Suprapubic skin (tissue), 4 donors: ENCODE results near the gene NRTN. TPM values are rescaled to one million over a fixed set of nuclear protein-coding genes. Genes with fewer than 3 reads are reported as not detected.
A peak's percentile ranks its signal among the peaks of the same experiment; 100 is the strongest.

Experiments
- DNase-seq, 2 donors: peaks; one replicate each; pipeline ENCODE4 v3.0.0-alpha.2; 2019; ENCODE audit warnings: low spot score in 2 of 2
- H3K27ac ChIP-seq: fragments of 200-600 bp; sonication (generic); one replicate; pipeline ENCODE4 v1.5.1; 2019
- H3K27me3 ChIP-seq: fragments of 200-600 bp; sonication (generic); one replicate; pipeline ENCODE4 v1.5.1; 2019
- H3K36me3 ChIP-seq: fragments of 200-600 bp; sonication (generic); one replicate; pipeline ENCODE4 v1.5.1; 2019
- H3K4me1 ChIP-seq: fragments of 200-600 bp; sonication (generic); one replicate; pipeline ENCODE4 v1.5.1; 2019
- H3K4me3 ChIP-seq: fragments of 200-600 bp; sonication (generic); one replicate; pipeline ENCODE4 v1.5.1; 2019; ENCODE audit warnings: mild to moderate bottlenecking
- H3K9me3 ChIP-seq: fragments of 200-600 bp; sonication (generic); one replicate; pipeline ENCODE4 v1.5.1; 2019
- EP300 ChIP-seq: sonication (generic); formaldehyde crosslinking; IDR thresholded peaks from one replicate; pipeline ENCODE4 v1.6.1; 2017; ENCODE audit warnings: antibody characterized with exemption
- POLR2A ChIP-seq, 2 donors: fragments of 450-650 bp; IDR thresholded peaks; one replicate each; pipeline ENCODE4 v1.6.1; 2017; ENCODE audit warnings: antibody characterized with exemption in 2 of 2, mild to moderate bottlenecking in 2 of 2, moderate library complexity in 2 of 2
- POLR2AphosphoS5 ChIP-seq, 3 donors: sonication (generic); formaldehyde crosslinking; IDR thresholded peaks; one replicate each; pipeline ENCODE4 v1.6.1; 2017; ENCODE audit warnings: antibody characterized with exemption in 3 of 3
- WGBS: methylation state at CpG from one replicate; pipeline ENCODE4 v1.1.5; 2018; 5-methylcytosine and 5-hydroxymethylcytosine counted together
- total RNA-seq, 4 donors: library from RNA; depleted of rRNA; stranded (reverse); fragments of >200 nt; gene quantifications; one replicate each; pipeline ENCODE4 v1.1.0, GENCODE V29; 2016
- TF ChIP-seq, protein P1 (sequence below), 2 donors: fragments of 200-600 bp in 1 of 2; fragments of 450-650 bp in 1 of 2; sonication (generic) in 1 of 2; IDR thresholded peaks; one replicate each; pipeline ENCODE4 v1.5.1; 2016 to 2019; ENCODE audit warnings: antibody characterized with exemption in 2 of 2, mild to moderate bottlenecking in 1 of 2, moderate library complexity in 1 of 2

NRTN gene
- total RNA-seq, 4 donors from 2014 or later: 3.7 to 9.1 (median 6.6) TPM

DNA sequence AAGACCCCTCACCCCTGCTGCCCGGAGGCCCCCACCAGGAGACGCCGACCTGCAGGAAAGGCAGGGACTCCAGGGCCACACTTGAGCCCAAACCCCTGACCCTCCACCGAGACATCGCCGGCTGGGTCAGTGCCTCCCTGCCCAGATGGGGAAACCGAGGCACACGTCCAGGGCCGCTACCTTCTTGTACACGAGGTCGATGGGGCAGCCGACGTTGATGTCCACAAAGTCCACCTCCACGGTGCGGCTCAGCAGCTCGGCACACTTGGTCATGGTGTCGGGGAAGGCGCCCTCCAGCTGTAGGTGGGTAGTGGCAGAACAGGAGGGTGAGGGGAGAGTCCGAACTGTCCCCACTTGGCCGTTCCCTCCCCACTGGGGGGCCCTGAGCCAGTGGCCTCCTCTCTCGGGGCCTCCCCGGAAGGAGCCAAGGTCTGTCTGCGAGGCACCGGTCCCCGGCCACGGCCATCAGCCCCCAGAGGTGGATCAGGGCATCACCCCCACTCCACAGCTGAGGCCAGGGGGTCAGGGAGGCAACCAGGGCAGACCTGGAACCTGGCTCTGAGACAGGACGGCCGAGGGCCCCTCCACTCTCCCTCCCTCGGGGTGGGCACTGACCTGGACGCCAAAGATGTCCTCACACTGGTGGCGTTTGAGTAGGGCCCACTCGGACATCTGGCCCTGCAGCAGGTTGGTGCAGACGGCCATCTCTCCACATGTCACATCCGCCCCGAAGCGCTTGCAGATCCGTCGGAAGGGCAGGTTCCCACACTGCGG lies 17.3 kb upstream of the NRTN start:
- Histone ChIP-seq H3K27ac (no peak overlapping the region), H3K36me3 (peaks cover 59% of the 10 kb centered on the region), H3K4me3 (no peak overlapping the region), H3K9me3 (no peaks in the 10 kb centered on the region), H3K27me3 (no peaks in the 10 kb centered on the region), H3K4me1 (peaks cover 19% of the 10 kb centered on the region)
- 86% methylated on average over 8 of the region's 39 CpGs for WGBS
- no peak for TF ChIP-seq POLR2A (IDR thresholded peaks at IDR 0.05)
- no peak for TF ChIP-seq EP300
- TF ChIP-seq, protein P1, sequence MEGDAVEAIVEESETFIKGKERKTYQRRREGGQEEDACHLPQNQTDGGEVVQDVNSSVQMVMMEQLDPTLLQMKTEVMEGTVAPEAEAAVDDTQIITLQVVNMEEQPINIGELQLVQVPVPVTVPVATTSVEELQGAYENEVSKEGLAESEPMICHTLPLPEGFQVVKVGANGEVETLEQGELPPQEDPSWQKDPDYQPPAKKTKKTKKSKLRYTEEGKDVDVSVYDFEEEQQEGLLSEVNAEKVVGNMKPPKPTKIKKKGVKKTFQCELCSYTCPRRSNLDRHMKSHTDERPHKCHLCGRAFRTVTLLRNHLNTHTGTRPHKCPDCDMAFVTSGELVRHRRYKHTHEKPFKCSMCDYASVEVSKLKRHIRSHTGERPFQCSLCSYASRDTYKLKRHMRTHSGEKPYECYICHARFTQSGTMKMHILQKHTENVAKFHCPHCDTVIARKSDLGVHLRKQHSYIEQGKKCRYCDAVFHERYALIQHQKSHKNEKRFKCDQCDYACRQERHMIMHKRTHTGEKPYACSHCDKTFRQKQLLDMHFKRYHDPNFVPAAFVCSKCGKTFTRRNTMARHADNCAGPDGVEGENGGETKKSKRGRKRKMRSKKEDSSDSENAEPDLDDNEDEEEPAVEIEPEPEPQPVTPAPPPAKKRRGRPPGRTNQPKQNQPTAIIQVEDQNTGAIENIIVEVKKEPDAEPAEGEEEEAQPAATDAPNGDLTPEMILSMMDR (IDR thresholded peaks at IDR 0.05): no peak
- TF ChIP-seq POLR2AphosphoS5 (IDR thresholded peaks at IDR 0.05): no peak
- no peak for DNase-seq

DNA sequence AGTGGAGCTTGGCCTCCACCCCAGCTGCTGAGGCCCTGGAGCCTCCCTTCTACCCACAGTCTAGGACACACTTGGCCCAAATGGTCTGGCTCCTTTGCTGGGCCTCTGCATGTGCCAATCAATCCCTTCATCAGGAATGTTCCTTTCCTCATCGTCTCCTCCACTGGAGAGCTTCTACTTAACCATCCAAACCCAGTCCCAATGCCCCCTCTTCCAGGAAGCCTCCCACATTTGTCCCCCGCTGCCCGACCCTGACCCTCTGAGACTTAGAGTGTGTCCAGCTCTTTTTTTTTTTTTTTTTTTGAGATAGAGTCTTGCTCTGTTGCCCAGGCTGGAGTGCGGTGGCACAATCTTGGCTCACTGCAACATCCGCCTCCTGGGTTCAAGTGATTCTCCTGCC lies 16.4 kb upstream of the NRTN start:
- no peak overlapping the region for H3K4me3 ChIP-seq
- H3K27ac ChIP-seq: no peak overlapping the region
- 92% methylated on average over 5 of the region's 5 CpGs for WGBS
- peaks cover 59% of the 10 kb centered on the region for H3K36me3 ChIP-seq
- no peaks in the 10 kb centered on the region for H3K9me3 ChIP-seq
- DNase-seq: no peak
- H3K4me1 ChIP-seq: peaks cover 19% of the 10 kb centered on the region
- TF ChIP-seq POLR2A (IDR thresholded peaks at IDR 0.05): no peak
- no peaks in the 10 kb centered on the region for H3K27me3 ChIP-seq

DNA sequence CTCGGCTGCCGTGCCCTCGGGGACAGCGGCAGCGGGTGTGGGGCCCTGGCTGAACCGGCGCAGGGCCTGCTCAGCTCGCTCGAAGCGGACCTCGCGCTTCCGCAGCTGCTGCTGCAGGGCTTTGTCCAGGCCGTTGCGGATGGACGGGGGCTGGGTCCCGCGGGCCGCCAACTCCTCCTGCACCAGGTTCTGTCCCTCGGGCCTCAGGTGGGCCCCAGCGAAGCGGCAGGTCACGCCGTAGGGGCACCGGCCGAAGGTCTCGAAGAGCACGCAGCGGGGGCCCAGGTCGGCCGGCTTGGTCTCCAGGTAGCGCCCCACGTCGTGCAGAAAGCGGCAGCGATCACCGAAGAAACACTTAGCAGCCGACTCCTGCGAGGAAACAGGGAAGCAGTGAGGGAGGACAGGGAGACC lies 15.5 kb upstream of the NRTN start:
- WGBS: no CpG with 5 or more reads among the region's 39 CpGs
- TF ChIP-seq POLR2A (IDR thresholded peaks at IDR 0.05) (no peak), POLR2AphosphoS5 (IDR thresholded peaks at IDR 0.05) (no peak), EP300 (no peak)
- TF ChIP-seq, protein P1 (IDR thresholded peaks at IDR 0.05): no peak
- Histone ChIP-seq H3K27ac (no peak overlapping the region), H3K36me3 (peaks cover 52% of the 10 kb centered on the region), H3K4me1 (peaks cover 19% of the 10 kb centered on the region), H3K4me3 (no peak overlapping the region), H3K27me3 (no peaks in the 10 kb centered on the region), H3K9me3 (no peaks in the 10 kb centered on the region)
- no peak for DNase-seq

DNA sequence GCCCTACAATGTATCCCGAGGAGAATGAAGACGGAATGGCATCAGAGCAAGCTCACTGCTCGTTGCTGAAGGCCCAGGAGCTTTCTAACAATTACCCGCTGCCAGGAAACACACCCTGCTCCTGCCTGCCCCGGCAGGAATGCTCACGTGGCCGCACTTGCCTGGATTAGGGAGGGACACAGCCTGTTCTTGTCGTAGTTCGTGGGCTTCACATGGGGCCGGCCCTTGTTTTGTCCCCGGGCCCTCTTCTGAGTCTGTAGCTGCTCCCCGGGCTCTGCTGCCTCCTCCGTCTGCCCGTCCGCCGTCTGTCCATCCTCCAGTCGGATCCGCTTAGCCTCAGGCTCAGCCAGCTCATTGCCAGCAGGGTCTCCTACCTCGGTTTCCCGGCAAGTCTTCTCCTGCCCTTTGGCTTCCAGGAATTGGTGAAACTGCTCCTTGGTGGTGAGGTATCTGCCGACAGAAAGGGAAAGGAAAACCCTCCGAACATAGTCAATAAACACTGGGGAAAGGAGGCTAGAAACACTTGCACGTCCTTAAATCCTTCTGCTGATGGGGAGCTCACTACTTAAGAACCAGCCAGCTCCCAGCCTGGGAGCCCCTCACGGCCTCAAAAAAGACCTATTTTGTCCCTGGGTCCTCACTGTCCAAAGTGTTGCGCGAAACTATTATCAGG lies 14.8 kb upstream of the NRTN start:
- DNase-seq: no peak
- WGBS: 69% methylated on average over 24 of the region's 26 CpGs
- Histone ChIP-seq H3K27me3 (no peaks in the 10 kb centered on the region), H3K9me3 (no peaks in the 10 kb centered on the region), H3K36me3 (peaks cover 45% of the 10 kb centered on the region), H3K4me3 (peak overlapping the region; percentile 95), H3K4me1 (peaks cover 23% of the 10 kb centered on the region), H3K27ac (peak overlapping the region; percentile 99)
- TF ChIP-seq POLR2A (IDR thresholded peaks at IDR 0.05) (no peak), EP300 (no peak), POLR2AphosphoS5 (IDR thresholded peaks at IDR 0.05) (no peak)
- TF ChIP-seq, protein P1 (IDR thresholded peaks at IDR 0.05): no peak

DNA sequence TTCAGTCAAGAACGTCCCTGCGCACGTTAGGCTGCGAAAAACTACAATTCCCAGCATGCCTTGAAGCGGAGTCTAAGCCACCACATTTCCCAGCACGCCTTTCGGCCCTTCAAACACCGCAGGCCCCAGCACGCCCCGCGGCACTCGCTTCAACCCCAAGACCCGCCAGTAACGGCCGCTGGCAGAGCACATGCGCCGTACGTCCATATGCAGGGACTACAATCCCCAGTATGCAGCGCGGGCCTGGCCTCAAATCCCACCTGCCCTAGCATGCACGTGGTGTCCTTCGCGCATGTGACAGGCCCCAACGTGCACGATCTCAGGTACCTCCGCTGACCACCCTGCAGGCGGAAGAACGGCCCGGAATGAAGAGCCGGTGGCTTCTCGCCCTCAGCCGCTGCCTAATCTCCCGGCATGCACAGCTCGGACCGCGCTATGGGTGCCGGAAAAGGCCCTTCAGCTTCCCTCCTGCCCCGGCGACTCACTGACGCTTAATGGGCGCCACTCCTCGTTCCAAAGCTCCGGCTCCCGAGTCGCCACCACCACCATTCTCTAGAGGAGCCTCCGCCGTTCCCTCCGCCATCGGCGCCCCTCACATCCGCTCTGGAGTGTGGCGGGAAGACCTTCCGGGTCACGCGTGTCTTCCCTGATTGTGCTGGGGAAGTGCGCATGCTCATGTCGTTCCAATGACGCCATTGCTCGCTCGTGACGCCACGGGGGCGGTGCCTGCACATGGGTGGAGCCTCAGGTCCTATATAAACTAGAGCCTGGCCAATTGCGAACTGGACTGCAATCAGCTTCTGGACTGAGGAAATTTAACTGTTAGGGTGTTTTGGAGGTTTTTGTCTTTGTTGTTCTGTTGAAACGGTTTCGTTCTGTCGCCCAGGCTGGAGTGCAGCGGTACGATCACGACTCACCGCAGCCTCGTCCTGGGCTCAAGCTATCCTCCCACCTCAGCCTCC lies 14.0 kb upstream of the NRTN start, which contains the start of gene DUS3L:
Gene DUS3L, minus strand, starts transcription at position 605 of the 962 bp plus-strand sequence. Its CDS starts 22 bp downstream, at position 583.
- peaks cover 37% of the 10 kb centered on the region for H3K36me3 ChIP-seq
- peak within 1 kb of the TSS; percentile 95 for H3K4me3 ChIP-seq
- TF ChIP-seq POLR2AphosphoS5 (IDR thresholded peaks at IDR 0.05) (peak; percentile 75 to 88 (median 77)), EP300 (no peak), POLR2A (IDR thresholded peaks at IDR 0.05) (peak; percentile 50 to 83)
- TF ChIP-seq, protein P1 (IDR thresholded peaks at IDR 0.05): no peak
- 21% methylated on average over 42 of the region's 72 CpGs for WGBS
- no peaks in the 10 kb centered on the region for H3K9me3 ChIP-seq
- no peaks in the 10 kb centered on the region for H3K27me3 ChIP-seq
- H3K27ac ChIP-seq: peak within 1 kb of the TSS; percentile 99
- peaks cover 23% of the 10 kb centered on the region for H3K4me1 ChIP-seq
- peak; percentile 98 for DNase-seq
